Thymus (tissue), 11 donors: ENCODE data around the gene POGLUT3. TPM values are rescaled to one million over a fixed set of nuclear protein-coding genes. Genes with fewer than 3 reads are reported as not detected.

ENCODE experiments used
- DNase-seq, 9 donors: peaks; one replicate each; pipeline ENCODE4 v3.0.0-alpha.2; 2013; ENCODE audit warnings: low spot score in 9 of 9, low read depth in 6 of 9, missing footprints in 1 of 9
- H3K27ac ChIP-seq, 2 donors: one replicate each; pipeline ENCODE4 v1.5.1; 2013; ENCODE audit warnings: control low read depth in 1 of 2, low read depth in 1 of 2, low read length in 1 of 2, mild to moderate bottlenecking in 1 of 2, moderate library complexity in 1 of 2
- H3K27me3 ChIP-seq, 2 donors: one replicate each; pipeline ENCODE4 v1.5.1; 2013; ENCODE audit warnings: low read length in 1 of 2; ENCODE audit not compliant: control insufficient read depth in 2 of 2, insufficient read depth in 1 of 2
- H3K36me3 ChIP-seq, 2 donors: one replicate each; pipeline ENCODE4 v1.5.1; 2013; ENCODE audit warnings: low read length in 1 of 2, mild to moderate bottlenecking in 1 of 2, moderate library complexity in 1 of 2; ENCODE audit not compliant: control insufficient read depth in 2 of 2, insufficient read depth in 2 of 2
- H3K4me1 ChIP-seq, 2 donors: one replicate each; pipeline ENCODE4 v1.5.1; 2013; ENCODE audit warnings: low read length in 2 of 2; ENCODE audit not compliant: control insufficient read depth in 2 of 2, insufficient read depth in 2 of 2
- H3K4me3 ChIP-seq, 2 donors: one replicate each; pipeline ENCODE4 v1.5.1; 2013; ENCODE audit warnings: low read length in 2 of 2, control low read depth in 1 of 2, mild to moderate bottlenecking in 1 of 2
- H3K9me3 ChIP-seq, 2 donors: one replicate each; pipeline ENCODE4 v1.5.1; 2013; ENCODE audit warnings: low read length in 1 of 2, mild to moderate bottlenecking in 1 of 2; ENCODE audit not compliant: control insufficient read depth in 2 of 2, insufficient read depth in 1 of 2
- WGBS: extraction: QIAGEN DNeasy Blood & Tissue Kit; methylation state at CpG from one replicate; pipeline ENCODE4 v1.1.7; 2013; 5-methylcytosine and 5-hydroxymethylcytosine counted together
- polyA plus RNA-seq: library from polyadenylated mRNA; stranded (reverse); fragments of 200-250 nt; gene quantifications from one replicate; pipeline ENCODE4 v1.2.3, GENCODE V29; 2013
- total RNA-seq: library from RNA; stranded (reverse); fragments of 120-200 nt; gene quantifications from one replicate; pipeline ENCODE4 v1.2.4, GENCODE V29; 2013
- donor health status: healthy.

Gene POGLUT3
- total and polyA plus RNA-seq, 2 donors, result 9.0 to 17.0 TPM

DNA sequence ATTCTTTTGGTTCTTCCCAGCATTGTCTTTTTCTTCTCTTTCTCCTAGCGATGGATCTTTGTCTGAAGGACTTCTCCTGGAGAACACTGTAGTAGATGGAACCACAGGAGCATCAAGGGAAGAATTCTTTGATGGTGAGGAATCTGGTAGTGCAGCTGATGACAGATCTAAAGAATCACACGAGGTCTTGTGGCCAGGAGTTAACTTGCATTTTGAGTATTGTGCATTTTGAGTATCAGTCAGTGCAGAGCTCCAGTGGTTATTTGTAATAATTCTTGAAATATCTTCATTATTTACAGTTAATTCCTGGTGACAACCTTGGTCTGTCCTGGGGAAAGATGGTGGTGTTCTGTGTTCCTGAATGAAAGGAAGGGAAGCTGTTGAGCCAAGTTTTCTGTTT lies 14.5 kb upstream of the POGLUT3 start:
- Histone ChIP-seq H3K4me3 (no peak overlapping the region), H3K36me3 (no peaks in the 10 kb centered on the region), H3K27ac (no peak overlapping the region), H3K4me1 (no peaks in the 10 kb centered on the region), H3K9me3 (no peaks in the 10 kb centered on the region), H3K27me3 (no peaks in the 10 kb centered on the region)
- 88% methylated on average over 2 of the region's 2 CpGs for WGBS
- no peak for DNase-seq

DNA sequence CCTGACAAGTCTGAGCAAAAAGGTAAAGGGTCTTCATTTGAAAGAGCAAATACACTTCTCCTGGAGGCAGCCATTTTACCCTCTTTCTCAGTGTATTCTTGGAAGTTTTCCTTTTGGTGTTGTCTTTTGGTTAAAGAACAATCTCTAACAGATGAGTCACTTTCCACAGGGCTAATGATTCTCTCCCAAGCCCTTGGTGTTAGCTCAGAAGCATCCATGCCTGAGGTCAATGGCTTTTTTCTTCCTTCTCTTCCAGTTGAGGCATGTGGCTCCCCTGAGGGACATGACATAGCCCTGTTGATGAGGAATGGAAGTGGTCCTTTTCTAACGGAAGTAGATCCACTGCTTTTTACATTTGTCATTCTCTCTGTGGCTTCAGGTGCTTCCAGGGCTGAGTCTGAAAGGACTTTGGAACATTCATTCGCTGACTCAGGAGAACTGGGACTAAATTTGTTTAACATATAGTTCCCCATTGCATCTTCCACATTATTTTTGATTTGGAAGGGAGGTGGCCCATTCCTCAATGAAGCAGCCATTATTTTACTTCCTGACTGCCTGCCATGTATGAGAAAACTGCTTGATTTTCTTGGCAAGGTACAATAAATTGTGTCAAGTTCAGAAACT lies 13.8 kb upstream of the POGLUT3 start:
- 95% methylated on average over 2 of the region's 2 CpGs for WGBS
- H3K4me3 ChIP-seq, result no peak overlapping the region
- DNase-seq, result no peak
- no peak overlapping the region for H3K27ac ChIP-seq
- H3K4me1 ChIP-seq, result no peaks in the 10 kb centered on the region
- H3K27me3 ChIP-seq, result no peaks in the 10 kb centered on the region
- no peaks in the 10 kb centered on the region for H3K36me3 ChIP-seq
- H3K9me3 ChIP-seq, result no peaks in the 10 kb centered on the region

DNA sequence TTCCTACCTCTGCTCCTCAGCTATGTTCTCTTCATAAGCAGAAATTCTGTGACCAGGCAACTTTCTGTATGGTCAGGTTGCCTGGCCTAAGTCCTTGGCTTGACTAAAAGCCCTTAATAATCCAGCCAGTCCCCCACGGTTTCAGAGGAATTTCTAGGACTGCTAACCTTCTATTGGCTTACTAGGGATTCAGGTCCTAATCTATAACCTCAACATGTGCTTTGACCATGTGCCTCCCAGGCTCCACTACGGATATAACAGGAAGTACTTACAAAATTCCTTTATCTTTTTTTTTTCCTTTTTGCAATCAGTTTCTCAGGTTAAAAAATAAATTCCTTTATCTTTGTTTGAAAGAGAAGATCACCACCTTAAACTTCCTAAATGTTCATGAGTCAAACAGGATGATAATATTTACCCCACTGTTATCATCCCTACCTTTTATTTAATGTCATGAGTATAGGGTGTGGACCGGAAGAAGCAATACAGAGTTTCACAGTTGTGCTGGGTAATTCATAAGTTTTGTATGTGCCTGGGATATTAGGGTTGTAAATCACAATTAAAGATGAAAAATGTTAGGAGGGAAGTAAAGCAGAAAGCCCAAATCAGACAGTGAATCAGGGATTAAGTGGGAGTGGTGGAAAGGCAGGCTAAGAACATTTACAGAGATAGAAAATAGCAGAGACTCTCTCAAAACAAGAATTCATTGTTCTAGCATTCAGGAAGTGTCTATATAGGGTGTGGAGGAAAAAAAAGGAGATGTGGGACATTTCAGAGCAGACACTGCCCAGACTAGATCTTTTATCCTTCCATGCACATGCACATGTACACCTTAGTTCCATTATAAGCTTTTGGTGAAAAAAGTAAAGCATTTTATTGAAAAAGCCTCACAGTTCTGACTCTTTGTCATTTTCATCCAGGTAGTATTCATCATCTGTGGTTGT lies 10.7 kb upstream of the POGLUT3 start:
- Histone ChIP-seq H3K27ac (no peak overlapping the region), H3K9me3 (no peaks in the 10 kb centered on the region)
- WGBS, result 94% methylated on average over 3 of the region's 3 CpGs

DNA sequence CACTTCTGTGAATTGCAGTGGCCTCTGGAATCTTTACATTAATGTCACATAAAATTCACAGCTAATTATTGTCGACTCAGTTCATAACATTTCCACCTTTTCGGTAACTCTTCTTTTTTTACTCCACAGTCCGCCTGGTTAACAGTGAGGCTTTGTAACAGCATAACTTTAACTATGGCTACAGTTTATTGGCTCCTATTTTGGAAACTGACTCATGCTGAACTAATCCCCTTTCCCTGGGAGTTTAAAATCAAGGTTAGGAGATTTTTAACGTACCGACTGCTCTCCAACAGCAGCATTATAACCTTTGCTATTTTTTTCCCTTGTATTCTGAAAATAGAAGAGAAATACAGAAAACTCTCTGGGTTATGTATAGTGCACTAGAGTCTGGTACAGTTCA lies 3.2 kb upstream of the POGLUT3 start:
- H3K4me3 ChIP-seq, result no peak overlapping the region
- H3K36me3 ChIP-seq, result no peaks in the 10 kb centered on the region
- no peaks in the 10 kb centered on the region for H3K27me3 ChIP-seq
- DNase-seq, result no peak
- no peak overlapping the region for H3K27ac ChIP-seq
- WGBS, result 99% methylated on average over 5 of the region's 5 CpGs
- H3K4me1 ChIP-seq, result peaks cover 0 to 4% of the 10 kb centered on the region in 2 donors
- H3K9me3 ChIP-seq, result no peaks in the 10 kb centered on the region

More for the DNA sequence above, 10.7 kb upstream of the POGLUT3 start:
- Histone ChIP-seq H3K36me3 (no peaks in the 10 kb centered on the region), H3K4me1 (no peaks in the 10 kb centered on the region), H3K4me3 (no peak overlapping the region), H3K27me3 (no peaks in the 10 kb centered on the region)
- DNase-seq, result no peak

DNA sequence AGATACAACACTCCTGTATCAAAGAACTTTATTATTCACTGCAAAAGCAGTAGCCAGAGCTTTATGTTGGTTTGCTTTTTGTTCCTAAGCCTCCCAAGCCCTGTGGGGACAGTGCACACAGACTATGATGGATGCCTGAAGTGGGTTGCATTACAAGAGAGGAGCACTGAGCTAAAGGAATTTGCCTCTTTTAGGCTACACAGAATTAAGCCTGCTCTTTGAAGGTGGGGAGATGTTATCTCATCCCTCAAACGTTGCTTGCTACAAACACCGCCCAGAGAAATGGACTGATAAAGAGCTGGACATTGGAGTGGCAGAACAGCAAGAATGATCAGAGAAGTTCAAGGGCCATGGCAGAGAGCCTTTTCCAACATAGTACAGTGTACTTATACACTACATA lies 2.5 kb upstream of the POGLUT3 start:
- no peak overlapping the region for H3K27ac ChIP-seq
- no peak for DNase-seq
- no peaks in the 10 kb centered on the region for H3K9me3 ChIP-seq
- H3K4me3 ChIP-seq, result no peak overlapping the region
- 64% methylated on average over 2 of the region's 2 CpGs for WGBS
- no peaks in the 10 kb centered on the region for H3K36me3 ChIP-seq
- H3K27me3 ChIP-seq, result no peaks in the 10 kb centered on the region
- H3K4me1 ChIP-seq, result peaks cover 0 to 4% of the 10 kb centered on the region in 2 donors

DNA sequence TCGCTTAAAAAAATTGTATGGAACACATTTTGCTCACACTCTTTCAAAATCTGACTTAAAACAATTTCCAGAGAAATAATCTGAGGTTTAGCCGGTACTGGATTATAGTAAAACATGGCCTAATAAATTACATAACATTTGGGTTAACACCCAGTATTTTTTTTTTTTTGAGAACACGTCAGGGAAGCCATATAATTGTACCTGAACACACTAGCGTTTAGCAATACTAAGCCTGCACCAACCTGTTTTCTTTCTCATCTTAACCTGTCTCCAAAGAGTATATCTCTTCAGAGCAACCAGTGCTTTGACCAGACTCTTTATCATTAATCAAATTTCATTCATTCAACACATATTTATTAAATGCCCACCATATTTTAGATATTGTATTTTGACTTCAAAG lies 2.0 kb upstream of the POGLUT3 start:
- no peaks in the 10 kb centered on the region for H3K27me3 ChIP-seq
- no peak for DNase-seq
- no peak overlapping the region for H3K27ac ChIP-seq
- no peak overlapping the region for H3K4me3 ChIP-seq
- H3K4me1 ChIP-seq, result peaks cover 0 to 4% of the 10 kb centered on the region in 2 donors
- 98% methylated on average over 4 of the region's 4 CpGs for WGBS
- H3K36me3 ChIP-seq, result peaks cover 0 to 1% of the 10 kb centered on the region in 2 donors
- no peaks in the 10 kb centered on the region for H3K9me3 ChIP-seq

DNA sequence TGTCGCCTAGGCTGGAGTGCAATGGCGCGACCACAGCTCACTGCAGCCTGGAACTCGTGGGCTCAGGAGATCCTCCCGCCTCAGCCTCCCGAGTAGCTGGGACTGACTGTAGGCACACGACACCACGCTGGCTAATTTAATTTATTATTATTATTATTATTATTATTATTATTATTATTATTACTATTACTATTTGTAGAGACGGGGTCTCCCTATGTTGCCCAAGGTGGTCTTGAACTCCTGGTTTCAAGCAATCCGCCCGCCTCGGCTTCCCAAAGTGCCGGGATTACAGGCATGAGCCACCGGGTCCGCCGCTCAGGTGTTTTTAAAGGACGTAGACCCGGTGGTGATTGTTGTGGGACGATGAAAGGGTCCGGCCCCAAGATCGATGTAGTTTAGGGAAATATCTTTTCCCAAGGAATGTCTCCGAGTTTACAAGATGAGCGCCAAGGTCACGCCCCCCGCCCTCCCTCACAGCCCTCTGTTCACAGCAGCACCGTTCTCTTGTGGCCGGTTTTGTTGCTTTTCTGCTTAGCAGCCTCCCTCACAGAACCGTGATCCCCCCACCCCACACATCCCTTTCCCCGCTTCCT lies 728 bp upstream of the POGLUT3 start:
- Histone ChIP-seq H3K36me3 (peaks cover 0 to 3% of the 10 kb centered on the region in 2 donors), H3K9me3 (no peaks in the 10 kb centered on the region), H3K27ac (peak overlapping the region; percentile 71 to 83), H3K27me3 (no peaks in the 10 kb centered on the region), H3K4me3 (peak overlapping the region; percentile 60 to 70), H3K4me1 (peaks cover 0 to 4% of the 10 kb centered on the region in 2 donors)
- DNase-seq, result no peak
- WGBS, result 80% methylated on average over 29 of the region's 29 CpGs

DNA sequence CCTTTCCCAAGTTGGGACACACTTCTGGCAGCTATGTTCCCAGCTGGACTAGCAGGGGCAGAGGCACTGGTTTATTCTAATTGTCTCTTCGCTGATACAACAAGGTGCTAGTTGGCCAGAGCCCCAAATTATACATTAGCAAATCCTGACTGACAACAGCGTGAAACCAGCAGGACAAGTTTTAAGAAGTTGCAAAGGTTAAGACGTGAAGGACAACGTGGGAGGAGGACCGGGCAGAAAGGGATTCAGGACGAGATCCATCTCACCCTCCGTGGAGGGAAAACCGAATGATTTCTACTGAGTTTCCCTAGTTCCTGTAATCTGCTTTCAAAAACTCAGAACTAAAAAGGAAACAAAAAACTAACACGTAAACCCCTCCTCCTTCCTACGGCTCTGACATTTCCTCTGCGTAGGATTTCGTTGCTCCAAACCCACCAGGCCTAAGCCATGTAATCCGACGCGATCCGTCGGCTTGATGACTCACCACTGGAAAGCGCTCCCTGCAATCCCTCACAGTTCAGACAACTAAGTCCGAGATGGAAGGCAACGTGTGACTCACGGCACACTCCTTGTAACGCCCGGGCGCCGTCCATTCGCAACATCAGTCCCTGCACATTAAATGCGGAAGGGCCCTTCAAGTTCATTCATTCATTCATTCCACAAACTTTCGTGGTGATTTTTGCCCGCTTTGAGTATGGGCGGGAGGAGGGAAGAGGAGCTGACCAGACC lies 703 bp downstream of the POGLUT3 start:
- Histone ChIP-seq H3K4me3 (peak overlapping the region; percentile 55 to 70), H3K4me1 (peaks cover 0 to 4% of the 10 kb centered on the region in 2 donors), H3K27ac (peak overlapping the region; percentile 83 to 84), H3K36me3 (peaks cover 0 to 3% of the 10 kb centered on the region in 2 donors), H3K27me3 (no peaks in the 10 kb centered on the region), H3K9me3 (no peaks in the 10 kb centered on the region)
- WGBS, result 5% methylated on average over 30 of the region's 30 CpGs
- DNase-seq, result peak; percentile 52 to 84 (median 61)
